ENCODE results near the gene FAM111A.
A peak's percentile ranks its signal among the peaks of the same experiment; 100 is the strongest.

FAM111A gene

DNA sequence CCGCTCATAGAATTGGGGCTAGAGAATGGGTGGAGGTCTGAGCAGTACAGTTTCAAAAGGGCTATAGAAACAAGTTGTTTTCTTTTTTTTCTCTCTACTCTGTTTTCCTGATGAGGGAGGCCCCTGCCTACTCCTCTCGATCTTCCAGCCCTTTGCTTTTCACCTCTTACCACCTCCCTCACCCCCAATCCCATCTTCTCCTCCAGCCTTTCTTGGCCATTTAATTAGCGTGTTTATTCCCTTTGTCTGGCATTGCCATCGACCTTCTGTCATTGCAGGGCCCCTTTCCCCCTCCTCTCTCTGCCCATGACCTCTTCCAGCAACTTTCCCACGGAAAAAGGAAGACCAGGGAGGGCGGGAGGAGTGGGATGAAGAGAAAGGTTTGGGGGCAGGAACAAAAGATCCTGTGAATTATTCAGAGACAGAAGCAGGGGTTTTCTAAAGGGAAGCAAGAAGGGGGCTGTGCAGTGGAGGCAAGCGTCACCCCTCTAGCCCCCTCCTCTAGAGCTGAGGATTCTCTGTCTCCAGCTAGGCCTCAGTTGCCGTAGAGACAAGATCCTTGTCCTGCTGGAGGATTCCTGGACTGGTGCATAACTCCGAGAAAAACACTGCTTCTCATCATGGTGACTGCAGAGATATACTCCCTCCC, 42.2 kb downstream of the FAM111A start:
- no peak for TF ChIP-seq CTCF (conservative IDR thresholded peaks at IDR 0.05; ENCODE audit: low read depth)
- no peak for DNase-seq (ENCODE audit: low spot score)
- POLR2A ChIA-PET (ENCODE audit: low non-redundant PET), result no interaction called here
- CTCF ChIA-PET, result no interaction called here
- H3K27ac ChIP-seq, result no peak overlapping the region

- no peak for DNase-seq (ENCODE audit: low spot score)
- ChIA-PET POLR2A (ENCODE audit: low non-redundant PET) (no interaction called here), CTCF (interaction anchor here (0.6 to 2.3 kb wide), 6 partner anchors 9 to 1744 kb away, joined by 3 to 15 read pairs (median 5); partner anchors contain the start of gene DTX4)
- no peak for TF ChIP-seq CTCF (conservative IDR thresholded peaks at IDR 0.05; ENCODE audit: low read depth)
- no peak overlapping the region for H3K27ac ChIP-seq
Observed at GRCh38 chr11:59185386-59185945, 42.8 kb downstream of the FAM111A start.

DNA sequence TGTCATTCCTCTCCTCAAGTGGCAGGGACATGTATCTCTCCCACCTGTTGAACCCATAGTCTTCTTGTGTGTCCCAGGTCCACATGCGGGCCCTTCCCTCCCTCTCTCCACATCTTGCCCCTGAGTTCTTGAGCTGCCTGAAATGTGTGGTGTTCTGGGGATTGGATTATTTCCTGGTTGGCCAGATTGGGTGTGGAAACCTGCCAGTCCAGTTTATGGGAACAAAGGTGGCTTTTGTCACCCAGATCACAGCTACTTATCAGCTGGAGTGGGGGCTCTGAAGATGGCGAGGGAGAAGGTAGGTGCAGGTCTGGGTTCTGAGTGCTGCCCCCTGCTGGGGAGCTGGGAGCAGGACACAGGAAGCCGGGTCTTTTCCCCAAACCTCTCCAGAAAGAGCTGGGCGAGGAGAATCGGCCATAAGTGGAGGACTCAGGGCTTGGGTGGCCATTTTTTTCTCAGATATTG, 43.5 kb downstream of the FAM111A start:
- DNase-seq (ENCODE audit: low spot score), result peak; percentile 34
- ChIA-PET CTCF (interaction anchor here (0.5 to 2.3 kb wide), 7 partner anchors 10 to 1745 kb away, joined by 3 to 15 read pairs (median 4); partner anchors contain the start of gene DTX4), POLR2A (ENCODE audit: low non-redundant PET) (interaction anchor here (0.6 kb wide), 1 partner anchor 14 kb away, joined by 4 read pairs; the partner anchor contains the start of gene DTX4)

DNA sequence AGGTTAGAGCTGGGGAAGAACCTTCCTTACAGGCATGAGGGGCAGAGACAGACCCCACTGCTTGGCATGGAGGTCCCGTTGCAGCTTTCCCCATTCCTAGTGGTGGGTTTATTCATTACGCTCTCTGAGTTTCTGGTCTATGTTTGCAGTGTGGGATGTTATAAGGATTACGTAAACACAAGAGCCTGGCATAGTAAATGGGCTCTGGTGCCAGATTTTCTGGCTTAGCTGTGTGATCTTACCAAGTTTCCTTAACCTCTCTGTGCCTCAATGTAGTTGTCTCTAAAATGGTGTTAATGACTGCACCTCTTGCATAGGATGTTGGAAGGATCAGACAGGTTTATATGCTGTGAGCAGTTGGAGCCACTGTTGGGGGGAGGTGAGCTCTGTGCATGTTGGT, 44.4 kb downstream of the FAM111A start:
- DNase-seq (ENCODE audit: low spot score), result no peak
- H3K27ac ChIP-seq, result no peak overlapping the region; the same call in 1 of the 2 replicates
- TF ChIP-seq CTCF (conservative IDR thresholded peaks at IDR 0.05; ENCODE audit: low read depth), result no peak
- ChIA-PET CTCF (interaction anchor here (2.3 kb wide), 1 partner anchor 15 kb away, joined by 15 read pairs; the partner anchor contains the start of gene DTX4), POLR2A (ENCODE audit: low non-redundant PET) (no interaction called here)

More for the DNA sequence above, 43.5 kb downstream of the FAM111A start:
- no peak overlapping the region for H3K27ac ChIP-seq
- TF ChIP-seq CTCF (conservative IDR thresholded peaks at IDR 0.05; ENCODE audit: low read depth), result peak; percentile 40

DNA sequence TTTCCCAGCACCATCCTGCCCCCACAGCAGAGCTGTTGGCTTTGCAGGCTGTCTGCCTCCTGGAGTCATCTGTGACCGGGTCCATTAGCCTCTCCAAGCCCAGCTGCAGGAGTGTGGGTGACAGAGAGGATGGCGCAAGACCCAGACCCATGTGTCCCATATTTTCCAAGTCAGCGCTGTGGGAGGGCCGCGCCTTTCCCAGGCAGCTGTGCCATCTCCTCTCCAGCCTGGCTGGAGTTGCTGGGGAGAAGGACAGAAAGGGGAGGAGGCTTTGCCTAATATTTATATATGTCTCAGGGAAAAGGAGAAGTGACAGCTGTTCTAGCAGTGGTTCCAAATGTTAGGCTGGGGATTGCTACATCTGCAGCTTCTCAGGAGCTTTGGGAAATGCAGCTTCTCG, 44.9 kb downstream of the FAM111A start:
- no peak for DNase-seq (ENCODE audit: low spot score)
- CTCF ChIA-PET, result interaction anchor here (2.3 kb wide), 1 partner anchor 16 kb away, joined by 15 read pairs; the partner anchor contains the start of gene DTX4
- POLR2A ChIA-PET (ENCODE audit: low non-redundant PET), result no interaction called here
- H3K27ac ChIP-seq, result peak overlapping the region; percentile 46
- TF ChIP-seq CTCF (conservative IDR thresholded peaks at IDR 0.05; ENCODE audit: low read depth), result no peak

DNA sequence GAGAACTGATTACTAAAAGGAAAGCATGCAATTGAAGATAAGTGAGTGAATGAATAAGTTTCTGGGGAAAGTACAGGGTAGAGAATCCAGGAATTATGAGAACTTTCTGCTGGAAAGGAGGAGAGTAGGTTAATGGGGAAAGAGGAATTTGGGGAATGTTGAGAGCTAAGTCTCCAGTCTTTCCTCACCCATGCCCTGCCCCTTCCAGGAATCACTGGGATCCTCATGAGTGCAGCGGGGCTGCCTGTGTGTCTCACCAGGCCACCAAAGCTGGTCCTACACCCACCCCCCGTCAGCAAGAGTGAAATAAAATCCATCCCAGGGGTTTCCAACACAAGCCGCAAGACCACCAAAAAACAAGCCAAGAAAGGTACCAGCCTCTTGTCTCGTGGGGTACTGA, 46.3 kb downstream of the FAM111A start:
- no peak for DNase-seq (ENCODE audit: low spot score)
- TF ChIP-seq CTCF (conservative IDR thresholded peaks at IDR 0.05; ENCODE audit: low read depth), result no peak
- no peak overlapping the region for H3K27ac ChIP-seq
- CTCF ChIA-PET, result no interaction called here
- POLR2A ChIA-PET (ENCODE audit: low non-redundant PET), result no interaction called here

Data from RWPE1 (cell line).